ELR (cell line): Measurements from ENCODE around the gene OXLD1.
"Not testable (repeated sequence)": the region's sequence is repeated elsewhere in the genome, so short reads cannot be mapped to it uniquely, and the experiment has no call there.

Experiments used
- DNase-seq: peaks from one replicate; pipeline ENCODE4 v3.0.0-alpha.2; 2015; ENCODE audit warnings: low read depth

The OXLD1 gene

GRCh38 chr17:81650951-81651350 lies 15.5 kb downstream of the OXLD1 start:
- no peak for DNase-seq

- no peak for DNase-seq
These were observed 17.7 kb downstream of the OXLD1 start for GRCh38 chr17:81648707-81649085.

GRCh38 chr17:81648013-81648706 lies 18.2 kb downstream of the OXLD1 start:
- no peak for DNase-seq

- DNase-seq: no peak
These were observed 18.8 kb downstream of the OXLD1 start for GRCh38 chr17:81647640-81648012.

GRCh38 chr17:81646869-81647600 lies 19.4 kb downstream of the OXLD1 start:
- DNase-seq: no peak

- DNase-seq: no peak
These were observed 21.1 kb downstream of the OXLD1 start for GRCh38 chr17:81644976-81645952.

GRCh38 chr17:81644496-81644895 lies 21.9 kb downstream of the OXLD1 start:
- DNase-seq: no peak

- DNase-seq: peak; percentile 92
These were observed 24.4 kb downstream of the OXLD1 start for GRCh38 chr17:81641825-81642489.

GRCh38 chr17:81640011-81640410 lies 26.4 kb downstream of the OXLD1 start:
- no peak for DNase-seq

- no peak for DNase-seq
These were observed 27.7 kb downstream of the OXLD1 start for GRCh38 chr17:81638683-81639082.

- DNase-seq: peak; percentile 91
These were observed 29.7 kb downstream of the OXLD1 start, which contains the start of the genes NPLOC4 and TSPAN10 for GRCh38 chr17:81636505-81637288. NPLOC4 (minus strand) TSS chr17:81637112; CDS start chr17:81636930, 182 bp downstream. TSPAN10 (plus strand) TSS chr17:81637196; CDS start chr17:81642413, 5,217 bp downstream.

GRCh38 chr17:81635973-81636504 lies 30.4 kb downstream of the OXLD1 start:
- DNase-seq: peak; percentile 85

- no peak for DNase-seq
These were observed 31.0 kb downstream of the OXLD1 start for GRCh38 chr17:81635431-81635830.

GRCh38 chr17:81631482-81631881 lies 34.9 kb downstream of the OXLD1 start:
- no peak for DNase-seq

GRCh38 chr17:81630274-81630673 lies 36.1 kb downstream of the OXLD1 start:
- no peak for DNase-seq

- DNase-seq: no peak
These were observed 44.8 kb downstream of the OXLD1 start for GRCh38 chr17:81621494-81622130.

GRCh38 chr17:81618307-81618706 lies 48.1 kb downstream of the OXLD1 start:
- DNase-seq: not testable (repeated sequence)

- no peak for DNase-seq
These were observed 49.5 kb downstream of the OXLD1 start for GRCh38 chr17:81616877-81617276.

- DNase-seq: no peak
These were observed 50.9 kb downstream of the OXLD1 start for GRCh38 chr17:81615401-81615930.
